ENCODE measurements around the gene ATXN1. TPM values are rescaled to one million over a fixed set of nuclear protein-coding genes. Genes with fewer than 3 reads are reported as not detected.
A peak's percentile ranks its signal among the peaks of the same experiment; 100 is the strongest.

ATXN1 gene
- polyA plus RNA-seq, 1 donor from 2014 or later = 28.2 TPM

DNA sequence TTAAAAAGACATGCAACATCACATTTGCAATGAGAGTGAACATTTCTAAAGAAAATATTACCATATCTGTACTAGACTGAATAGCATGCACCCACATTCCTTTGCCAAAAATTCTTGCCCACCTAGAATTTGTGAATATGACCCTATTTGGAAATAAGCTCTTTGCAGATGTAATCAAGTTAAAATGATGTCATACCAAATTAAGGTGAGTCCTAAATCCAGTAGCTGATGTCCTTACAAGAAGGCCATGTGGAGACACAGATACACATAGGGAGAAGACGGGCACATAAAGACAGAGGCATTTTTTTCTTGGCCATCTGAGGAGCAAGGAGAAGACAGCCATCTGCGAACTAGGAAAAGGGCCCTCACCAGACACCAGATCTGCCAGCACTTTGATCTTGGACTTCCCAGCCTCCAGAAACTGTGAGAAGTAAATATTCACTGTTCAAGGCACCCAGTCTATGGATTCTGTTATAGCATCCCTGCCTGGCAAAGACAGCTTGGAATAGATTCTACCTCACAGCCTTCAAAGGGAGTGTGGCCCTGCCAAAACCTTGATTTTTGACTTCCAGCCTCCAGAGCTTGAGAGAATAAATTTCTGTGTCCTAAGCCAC is 22.8 kb upstream of the ATXN1 start:
- Histone ChIP-seq H3K79me2 (replicated peaks; ENCODE audit: insufficient read depth, low read length) (no peaks in the 10 kb centered on the region), H3K4me2 (ENCODE audit: low read length) (no peak overlapping the region), H4K20me1 (ENCODE audit: insufficient read depth) (no peaks in the 10 kb centered on the region), H3F3A (ENCODE audit: insufficient read depth, low read length, poor library complexity, severe bottlenecking) (no peaks in the 10 kb centered on the region), H3K4me3 (ENCODE audit: low read length) (no peak overlapping the region), H3K36me3 (ENCODE audit: insufficient read depth, low read length) (no peaks in the 10 kb centered on the region), H3K9me2 (ENCODE audit: insufficient read depth, low read length) (no peaks in the 10 kb centered on the region), H3K9me3 (ENCODE audit: low read length) (no peaks in the 10 kb centered on the region), H2AFZ (ENCODE audit: low read depth, low read length) (no peak overlapping the region), H3K27me3 (ENCODE audit: insufficient read depth, low read depth, low read length) (no peaks in the 10 kb centered on the region), H3K27ac (ENCODE audit: low read length) (peak overlapping the region; percentile 64), H3K9ac (ENCODE audit: low read length) (peak overlapping the region; percentile 34)
- TF ChIP-seq SMC3 (conservative IDR thresholded peaks at IDR 0.05; ENCODE audit: poor library complexity) (no peak), EP300 (conservative IDR thresholded peaks at IDR 0.05; ENCODE audit: poor library complexity, severe bottlenecking) (no peak), EZH2 (IDR thresholded peaks at IDR 0.05; ENCODE audit: borderline replicate concordance, insufficient read depth, low read length, poor library complexity, severe bottlenecking) (no peak), POLR2AphosphoS5 (IDR thresholded peaks at IDR 0.05) (no peak)
- TF ChIP-seq, protein P1, sequence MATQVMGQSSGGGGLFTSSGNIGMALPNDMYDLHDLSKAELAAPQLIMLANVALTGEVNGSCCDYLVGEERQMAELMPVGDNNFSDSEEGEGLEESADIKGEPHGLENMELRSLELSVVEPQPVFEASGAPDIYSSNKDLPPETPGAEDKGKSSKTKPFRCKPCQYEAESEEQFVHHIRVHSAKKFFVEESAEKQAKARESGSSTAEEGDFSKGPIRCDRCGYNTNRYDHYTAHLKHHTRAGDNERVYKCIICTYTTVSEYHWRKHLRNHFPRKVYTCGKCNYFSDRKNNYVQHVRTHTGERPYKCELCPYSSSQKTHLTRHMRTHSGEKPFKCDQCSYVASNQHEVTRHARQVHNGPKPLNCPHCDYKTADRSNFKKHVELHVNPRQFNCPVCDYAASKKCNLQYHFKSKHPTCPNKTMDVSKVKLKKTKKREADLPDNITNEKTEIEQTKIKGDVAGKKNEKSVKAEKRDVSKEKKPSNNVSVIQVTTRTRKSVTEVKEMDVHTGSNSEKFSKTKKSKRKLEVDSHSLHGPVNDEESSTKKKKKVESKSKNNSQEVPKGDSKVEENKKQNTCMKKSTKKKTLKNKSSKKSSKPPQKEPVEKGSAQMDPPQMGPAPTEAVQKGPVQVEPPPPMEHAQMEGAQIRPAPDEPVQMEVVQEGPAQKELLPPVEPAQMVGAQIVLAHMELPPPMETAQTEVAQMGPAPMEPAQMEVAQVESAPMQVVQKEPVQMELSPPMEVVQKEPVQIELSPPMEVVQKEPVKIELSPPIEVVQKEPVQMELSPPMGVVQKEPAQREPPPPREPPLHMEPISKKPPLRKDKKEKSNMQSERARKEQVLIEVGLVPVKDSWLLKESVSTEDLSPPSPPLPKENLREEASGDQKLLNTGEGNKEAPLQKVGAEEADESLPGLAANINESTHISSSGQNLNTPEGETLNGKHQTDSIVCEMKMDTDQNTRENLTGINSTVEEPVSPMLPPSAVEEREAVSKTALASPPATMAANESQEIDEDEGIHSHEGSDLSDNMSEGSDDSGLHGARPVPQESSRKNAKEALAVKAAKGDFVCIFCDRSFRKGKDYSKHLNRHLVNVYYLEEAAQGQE (IDR thresholded peaks at IDR 0.05; ENCODE audit: borderline replicate concordance) = no peak
- TF ChIP-seq, protein P2, sequence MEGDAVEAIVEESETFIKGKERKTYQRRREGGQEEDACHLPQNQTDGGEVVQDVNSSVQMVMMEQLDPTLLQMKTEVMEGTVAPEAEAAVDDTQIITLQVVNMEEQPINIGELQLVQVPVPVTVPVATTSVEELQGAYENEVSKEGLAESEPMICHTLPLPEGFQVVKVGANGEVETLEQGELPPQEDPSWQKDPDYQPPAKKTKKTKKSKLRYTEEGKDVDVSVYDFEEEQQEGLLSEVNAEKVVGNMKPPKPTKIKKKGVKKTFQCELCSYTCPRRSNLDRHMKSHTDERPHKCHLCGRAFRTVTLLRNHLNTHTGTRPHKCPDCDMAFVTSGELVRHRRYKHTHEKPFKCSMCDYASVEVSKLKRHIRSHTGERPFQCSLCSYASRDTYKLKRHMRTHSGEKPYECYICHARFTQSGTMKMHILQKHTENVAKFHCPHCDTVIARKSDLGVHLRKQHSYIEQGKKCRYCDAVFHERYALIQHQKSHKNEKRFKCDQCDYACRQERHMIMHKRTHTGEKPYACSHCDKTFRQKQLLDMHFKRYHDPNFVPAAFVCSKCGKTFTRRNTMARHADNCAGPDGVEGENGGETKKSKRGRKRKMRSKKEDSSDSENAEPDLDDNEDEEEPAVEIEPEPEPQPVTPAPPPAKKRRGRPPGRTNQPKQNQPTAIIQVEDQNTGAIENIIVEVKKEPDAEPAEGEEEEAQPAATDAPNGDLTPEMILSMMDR (IDR thresholded peaks at IDR 0.05; ENCODE audit: poor library complexity, severe bottlenecking) = no peak

DNA sequence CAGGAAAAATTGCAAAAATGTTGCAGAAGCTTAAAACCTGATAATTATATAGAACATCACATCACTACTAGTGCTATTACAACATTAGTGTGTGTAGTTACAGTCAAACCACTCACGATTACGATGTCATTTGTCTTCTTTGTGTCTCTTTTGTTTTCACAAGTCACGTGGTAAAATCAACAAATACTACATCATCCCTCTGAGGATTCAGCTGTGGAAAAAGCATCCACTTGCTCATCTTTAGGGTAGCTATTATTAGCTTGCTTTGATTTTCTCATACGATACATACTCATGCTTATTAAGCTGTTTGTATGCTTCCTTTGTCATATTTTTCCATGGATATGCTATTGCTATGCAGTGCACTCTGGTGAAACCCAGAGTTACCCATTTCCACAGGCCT is 22.2 kb upstream of the ATXN1 start:
- Histone ChIP-seq H3K27me3 (ENCODE audit: insufficient read depth, low read depth, low read length) (no peaks in the 10 kb centered on the region), H3K9me2 (ENCODE audit: insufficient read depth, low read length) (no peaks in the 10 kb centered on the region)

More for the DNA sequence above, 22.2 kb upstream of the ATXN1 start:
- peak overlapping the region; percentile 34 for H3K9ac ChIP-seq (ENCODE audit: low read length)
- no peak overlapping the region for H2AFZ ChIP-seq (ENCODE audit: low read depth, low read length)
- H3K4me2 ChIP-seq (ENCODE audit: low read length) = no peak overlapping the region
- H4K20me1 ChIP-seq (ENCODE audit: insufficient read depth) = no peaks in the 10 kb centered on the region
- H3K27ac ChIP-seq (ENCODE audit: low read length) = peak overlapping the region; percentile 64
- H3F3A ChIP-seq (ENCODE audit: insufficient read depth, low read length, poor library complexity, severe bottlenecking) = no peaks in the 10 kb centered on the region
- H3K9me3 ChIP-seq (ENCODE audit: low read length) = no peaks in the 10 kb centered on the region
- no peak for TF ChIP-seq MXI1 (conservative IDR thresholded peaks at IDR 0.05; ENCODE audit: poor library complexity, severe bottlenecking)
- TF ChIP-seq EZH2 (IDR thresholded peaks at IDR 0.05; ENCODE audit: borderline replicate concordance, insufficient read depth, low read length, poor library complexity, severe bottlenecking) = no peak
- no peak for TF ChIP-seq EP300 (conservative IDR thresholded peaks at IDR 0.05; ENCODE audit: poor library complexity, severe bottlenecking)
- TF ChIP-seq, protein P1 (IDR thresholded peaks at IDR 0.05; ENCODE audit: borderline replicate concordance) = no peak
- no peak for TF ChIP-seq POLR2AphosphoS5 (IDR thresholded peaks at IDR 0.05)
- TF ChIP-seq RAD21 (conservative IDR thresholded peaks at IDR 0.05) = no peak
- TF ChIP-seq TAF1 (IDR thresholded peaks at IDR 0.05; ENCODE audit: low read depth) = no peak
- TF ChIP-seq, protein P2 (IDR thresholded peaks at IDR 0.05; ENCODE audit: poor library complexity, severe bottlenecking) = no peak
- TF ChIP-seq SMC3 (conservative IDR thresholded peaks at IDR 0.05; ENCODE audit: poor library complexity) = no peak
- H3K4me3 ChIP-seq (ENCODE audit: low read length) = no peak overlapping the region
- no peaks in the 10 kb centered on the region for H3K36me3 ChIP-seq (ENCODE audit: insufficient read depth, low read length)
- no peaks in the 10 kb centered on the region for H3K79me2 ChIP-seq (replicated peaks; ENCODE audit: insufficient read depth, low read length)

All from neural cell (in vitro differentiated cells).